Hematopoietic multipotent progenitor cell treated with erythropoietin and hydrocortisone succinate and interleukin-3 and kit ligand, for 15 days (in vitro differentiated cells): Measurements from ENCODE around the gene XPNPEP3.

Experiments used
- DNase-seq: peaks from one replicate; pipeline ENCODE4 v3.0.0-alpha.2; 2015; ENCODE audit warnings: low spot score

The XPNPEP3 gene

DNA sequence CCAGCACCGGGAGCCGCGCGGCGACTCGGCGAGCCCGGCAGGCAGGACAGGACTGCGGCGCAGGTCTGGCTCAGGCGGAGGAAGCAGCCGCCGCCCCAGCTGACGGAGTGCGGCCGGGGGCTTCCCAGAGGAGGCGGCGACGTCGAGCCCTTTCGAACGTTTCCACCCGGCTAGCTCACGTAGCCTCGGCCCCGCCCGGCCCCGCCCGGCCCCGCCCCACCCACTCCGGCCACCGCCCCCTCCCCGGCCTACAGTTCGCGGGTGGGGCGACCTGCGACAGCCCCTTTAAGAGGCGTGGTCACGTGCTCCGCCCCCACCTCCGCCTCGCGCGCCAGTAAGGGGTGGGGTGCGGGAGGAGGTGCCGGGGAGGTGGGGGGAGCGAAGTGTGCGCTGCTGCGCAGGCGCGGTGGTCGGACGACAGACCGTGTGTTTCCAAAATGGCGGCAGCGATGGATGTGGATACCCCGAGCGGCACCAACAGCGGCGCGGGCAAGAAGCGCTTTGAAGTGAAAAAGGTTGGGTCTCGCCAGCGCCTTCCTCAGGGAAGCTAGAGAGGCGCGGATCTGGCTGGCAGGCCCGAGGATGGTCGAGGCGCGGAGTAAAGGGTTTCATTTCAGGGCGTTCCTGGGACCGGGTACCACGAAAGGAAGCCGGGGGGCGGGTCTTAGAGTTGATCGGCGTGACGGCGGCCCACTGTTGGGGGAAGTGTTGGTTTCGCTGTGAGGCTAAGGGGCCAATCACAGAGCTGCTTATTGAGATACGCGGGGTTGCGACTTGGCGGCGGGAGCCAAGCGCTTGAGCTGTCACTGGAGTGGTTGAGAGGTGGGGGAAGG lies 94.2 kb downstream of the XPNPEP3 start, which contains the start of gene RBX1:
TSS of gene RBX1 (plus strand) at position 417 of the 833 bp plus-strand sequence. CDS start at position 438, 21 bp downstream.
- peak; percentile 99 for DNase-seq

DNA sequence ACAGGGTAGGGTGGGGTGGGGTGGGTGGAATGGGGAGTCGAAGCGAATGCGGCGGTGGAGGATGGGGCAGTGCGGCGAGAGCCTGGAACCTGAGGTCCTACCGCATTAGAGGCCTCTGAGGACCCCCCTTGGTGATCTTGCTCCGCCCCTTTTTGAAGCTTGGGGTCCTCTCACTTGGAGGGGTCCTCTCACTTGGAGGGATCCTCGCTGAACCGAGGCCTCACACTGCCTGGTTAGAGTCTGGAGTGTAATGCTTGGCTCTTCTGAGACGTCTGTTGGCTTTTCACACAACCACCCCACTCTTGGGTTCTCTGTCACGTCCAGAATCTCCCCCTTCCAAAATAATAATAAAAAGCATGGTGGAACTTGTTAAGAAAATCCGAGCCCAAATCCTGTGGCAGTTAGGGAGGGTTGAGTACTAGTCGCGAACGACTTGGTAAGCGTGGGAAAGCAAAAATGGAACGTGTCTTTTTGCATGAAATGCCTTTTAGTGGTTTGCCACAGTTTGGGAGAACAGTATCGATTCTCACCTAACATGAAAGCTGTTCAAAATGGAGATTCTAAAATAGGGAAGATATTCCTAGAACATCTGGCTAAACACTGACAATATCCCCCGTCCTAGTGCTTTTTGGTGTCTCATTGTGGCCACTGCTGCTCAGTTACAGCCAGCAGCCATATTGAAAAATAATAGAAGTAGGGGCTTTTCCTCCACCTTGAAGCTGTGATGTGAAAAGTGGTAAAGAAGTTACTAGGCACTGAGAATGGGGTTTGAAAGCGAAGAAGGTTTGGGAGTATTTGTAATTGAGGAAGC lies 95.1 kb downstream of the XPNPEP3 start:
- DNase-seq: peak; percentile 67

DNA sequence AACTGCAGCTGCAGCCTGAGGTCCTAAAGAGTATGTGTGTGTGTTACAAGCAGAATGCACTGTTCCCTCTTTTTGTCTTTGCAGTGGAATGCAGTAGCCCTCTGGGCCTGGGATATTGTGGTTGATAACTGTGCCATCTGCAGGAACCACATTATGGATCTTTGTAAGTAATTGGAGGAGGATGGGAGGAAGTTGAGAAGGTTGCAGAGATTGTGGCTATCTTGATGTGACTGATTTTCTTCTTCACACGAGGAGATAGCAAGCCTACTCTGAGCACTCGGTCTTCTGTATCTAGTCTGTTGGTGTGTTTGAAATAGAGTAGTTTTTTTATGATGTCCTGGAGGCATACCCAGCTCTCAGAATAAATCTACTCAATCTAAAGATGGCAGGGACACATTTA lies 96.5 kb downstream of the XPNPEP3 start:
- DNase-seq: peak; percentile 50

DNA sequence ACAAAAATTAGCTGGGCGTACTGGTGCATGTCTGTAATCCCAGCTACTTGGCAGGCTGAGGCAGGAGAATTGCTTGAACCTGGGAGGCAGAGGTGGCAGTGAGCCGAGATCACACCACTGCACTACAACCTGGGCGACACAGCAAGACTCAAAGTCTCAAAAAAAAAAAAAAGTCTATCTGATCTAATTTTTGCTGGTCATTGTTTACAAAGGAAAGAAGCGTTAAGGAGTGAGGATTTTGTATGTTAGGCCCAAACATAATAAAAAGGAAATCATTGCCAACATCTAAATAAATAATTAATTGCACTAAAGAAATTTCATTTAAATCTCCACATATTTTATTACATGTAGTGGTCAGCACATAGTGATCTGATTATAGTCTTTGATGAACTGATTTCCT lies 97.2 kb downstream of the XPNPEP3 start:
- DNase-seq: peak; percentile 84

DNA sequence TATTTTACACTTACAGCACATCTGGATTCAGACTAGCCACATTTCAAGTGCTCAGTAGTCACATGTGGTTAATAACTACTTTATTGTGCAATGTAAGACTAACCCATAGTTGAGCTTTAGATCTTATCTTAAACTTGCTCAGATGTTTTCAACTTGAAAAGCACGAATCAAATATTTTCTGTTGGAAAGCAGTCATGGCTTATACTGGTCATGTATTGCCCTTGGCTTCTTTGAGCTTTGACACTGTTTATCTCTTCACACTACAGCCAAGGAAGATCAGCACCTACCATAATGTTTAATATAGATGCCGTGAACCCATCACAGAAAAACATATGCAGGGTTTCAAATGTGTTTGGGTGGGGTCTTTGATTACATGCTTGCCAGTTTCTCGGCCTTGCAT lies 98.6 kb downstream of the XPNPEP3 start:
- peak; percentile 97 for DNase-seq

DNA sequence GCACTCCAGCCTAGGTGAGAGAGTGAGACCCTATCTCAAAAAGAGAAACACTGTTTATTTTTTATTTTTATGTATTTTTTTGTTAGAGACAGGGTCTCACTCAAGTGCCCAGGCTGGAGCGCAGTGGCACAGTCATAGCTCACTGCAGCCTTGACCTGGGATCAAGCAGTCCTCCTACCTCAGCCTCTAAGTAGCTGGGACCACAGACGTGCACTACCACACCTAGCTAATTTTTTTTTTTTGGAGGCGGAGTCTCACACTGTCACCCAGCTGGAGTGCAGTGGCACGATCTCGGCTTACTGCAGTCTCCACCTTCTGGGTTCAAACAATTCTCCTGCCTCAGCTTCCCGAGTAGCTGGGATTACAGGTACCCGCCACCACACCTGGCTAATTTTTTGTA lies 100.7 kb downstream of the XPNPEP3 start:
- DNase-seq: peak; percentile 86

DNA sequence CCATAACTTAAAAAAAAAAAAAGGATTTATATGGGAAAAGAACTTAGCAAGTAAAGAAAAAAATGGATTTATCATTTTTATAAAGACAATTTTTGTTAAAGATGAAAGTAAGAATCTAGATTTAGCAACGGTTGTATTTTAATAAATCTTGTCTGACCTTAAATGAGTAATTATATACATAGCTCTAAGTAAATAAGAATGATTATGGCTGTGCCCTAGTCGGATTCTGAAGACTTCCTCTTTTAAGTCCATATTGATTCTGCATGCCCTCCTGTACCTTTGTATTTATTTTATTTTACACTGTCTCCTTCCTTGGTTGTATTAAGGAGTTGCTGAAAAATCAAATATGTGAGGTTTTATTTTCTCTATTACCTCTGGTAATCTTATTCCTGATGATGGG lies 101.4 kb downstream of the XPNPEP3 start:
- DNase-seq: peak; percentile 29

DNA sequence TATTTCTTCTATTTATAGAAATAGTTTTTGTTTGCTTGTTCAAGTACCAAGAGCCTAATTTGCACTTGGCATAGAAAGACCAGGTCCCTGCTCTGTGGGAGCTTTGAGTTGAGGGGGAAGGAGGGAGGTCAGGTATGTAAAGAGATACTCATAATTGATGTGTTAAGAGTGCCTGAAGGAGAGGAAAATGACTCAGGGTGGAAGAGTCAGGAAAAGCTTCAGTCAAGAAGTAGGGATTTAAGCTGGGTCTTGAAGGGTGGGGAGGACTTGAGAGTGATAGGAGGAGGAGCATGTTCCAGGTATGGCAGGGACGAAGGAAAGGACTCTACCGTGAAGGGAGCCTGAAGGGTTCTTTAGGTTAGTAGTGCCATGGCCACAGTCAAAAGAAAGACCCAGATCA lies 103.2 kb downstream of the XPNPEP3 start:
- peak; percentile 26 for DNase-seq

DNA sequence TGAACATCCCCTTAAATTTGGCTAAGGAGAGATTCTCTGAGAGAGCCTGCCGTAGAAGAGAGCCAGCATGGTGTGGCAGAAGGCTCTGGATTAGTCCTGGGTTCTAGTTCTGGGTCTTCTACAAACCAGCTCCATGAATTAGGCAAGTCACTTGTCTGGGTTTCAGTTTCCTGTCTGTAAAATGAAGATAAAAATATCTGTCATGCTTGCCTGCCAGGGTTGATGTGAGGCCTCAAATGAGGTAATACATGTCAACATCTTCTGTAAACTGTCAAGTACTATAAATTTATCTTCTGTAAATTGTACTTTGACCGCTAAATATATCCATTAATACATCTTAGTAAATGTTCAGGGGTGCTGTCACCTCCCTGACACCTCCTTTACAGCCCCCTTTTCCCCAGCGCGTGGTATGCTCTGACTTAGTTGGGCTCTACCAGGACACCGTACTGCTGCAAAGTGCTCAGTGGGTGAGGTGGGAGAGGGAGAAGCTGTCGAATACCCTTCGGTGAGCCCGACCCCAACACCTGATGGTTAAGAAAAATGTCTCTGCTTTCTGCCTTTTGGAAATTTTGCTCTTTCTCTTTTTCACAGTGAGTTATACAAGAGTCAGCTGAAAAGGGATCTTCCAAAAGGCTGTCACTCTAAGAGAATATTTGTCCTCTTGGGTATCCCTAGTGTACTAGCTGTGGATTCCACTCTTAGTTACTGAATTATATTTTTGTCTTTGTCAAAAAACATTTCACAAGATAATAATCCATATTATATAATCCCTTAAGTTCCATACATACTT lies 109.2 kb downstream of the XPNPEP3 start:
- DNase-seq: peak; percentile 95

DNA sequence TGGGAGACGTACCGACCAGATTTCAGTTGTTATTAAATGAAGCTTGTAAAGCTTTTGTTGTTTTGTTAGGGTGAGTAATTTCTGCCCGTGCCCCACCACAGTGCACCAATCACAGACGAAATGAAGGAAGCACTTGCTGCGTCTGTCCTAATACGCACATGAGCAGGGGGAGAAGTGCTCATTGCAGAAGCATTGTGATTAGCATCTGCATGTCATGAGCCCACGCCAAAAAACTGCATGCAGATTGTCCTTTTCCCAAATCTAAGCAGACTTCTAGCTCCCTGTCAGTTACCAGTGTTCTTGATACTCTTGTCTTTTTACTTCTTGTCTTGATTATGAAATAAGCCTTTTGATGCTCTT lies 109.8 kb downstream of the XPNPEP3 start:
- DNase-seq: peak; percentile 82

DNA sequence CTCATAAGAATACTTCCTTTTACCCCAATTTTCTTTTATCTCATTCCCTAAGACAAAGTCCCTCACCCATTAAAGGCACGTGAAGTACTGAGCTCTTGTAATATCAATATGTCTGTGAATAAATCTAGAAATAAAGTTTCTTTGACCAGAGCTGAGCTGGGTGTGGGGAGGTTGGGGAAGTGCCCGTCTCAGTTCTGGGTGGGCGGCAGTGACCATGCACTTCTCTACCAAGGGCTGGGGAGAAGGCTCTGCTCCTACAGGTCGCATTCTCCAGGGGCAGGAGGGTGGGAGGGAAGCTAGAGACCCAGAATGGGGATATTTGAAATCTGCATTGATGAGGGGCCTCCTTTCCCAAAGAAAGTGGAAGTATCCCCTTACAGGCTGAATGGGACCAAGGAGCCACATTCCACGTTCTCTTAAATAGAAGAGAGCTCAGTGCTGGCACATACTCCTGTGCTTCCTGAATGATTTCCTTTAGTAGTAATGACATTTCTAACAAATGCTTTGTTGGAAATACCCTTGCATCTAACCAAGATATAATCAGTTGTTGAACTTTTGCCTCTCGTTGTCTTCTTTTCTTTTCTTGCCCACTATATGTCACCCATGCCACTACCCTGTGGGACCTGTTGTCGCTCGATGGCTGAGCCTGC lies 110.3 kb downstream of the XPNPEP3 start:
- peak; percentile 60 for DNase-seq

DNA sequence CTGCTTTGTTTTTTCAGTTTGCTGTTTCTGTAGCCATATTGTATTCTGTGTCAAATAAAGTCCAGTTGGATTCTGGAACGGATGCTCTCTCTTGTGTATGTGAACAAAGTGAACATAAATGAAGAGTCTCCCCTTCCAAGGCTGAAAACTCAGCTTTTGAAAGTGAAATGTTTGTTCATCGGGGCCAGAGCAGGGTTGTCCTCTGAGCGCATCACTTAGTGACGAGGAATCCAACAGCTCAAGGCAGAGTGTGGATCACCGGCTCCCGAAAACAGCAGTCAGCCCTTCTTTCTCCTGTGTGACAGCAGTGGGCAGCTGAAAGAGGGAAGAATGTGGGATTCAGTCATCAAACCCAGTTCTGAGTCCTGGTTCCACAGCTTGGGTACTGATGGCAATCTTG lies 115.6 kb downstream of the XPNPEP3 start:
- no peak for DNase-seq

DNA sequence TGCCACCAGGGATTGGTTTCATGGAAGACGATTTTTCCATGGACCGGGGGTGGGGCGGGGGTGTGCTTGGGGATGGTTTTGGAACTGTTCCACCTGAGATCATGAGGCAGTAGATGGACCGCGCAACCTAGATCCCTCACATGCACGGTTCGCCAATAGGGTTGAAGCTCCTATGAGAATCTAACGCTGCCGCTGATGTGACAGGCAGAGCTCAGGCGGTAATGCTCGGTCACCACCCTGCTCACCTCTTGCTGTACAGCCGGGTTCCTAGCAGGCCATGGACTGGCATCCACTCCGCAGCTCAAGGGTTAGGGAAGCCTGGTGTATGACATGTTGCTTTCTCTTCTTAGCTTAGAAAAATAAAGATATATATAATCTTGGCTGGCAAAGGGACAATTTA lies 116.2 kb downstream of the XPNPEP3 start:
- DNase-seq: no peak

DNA sequence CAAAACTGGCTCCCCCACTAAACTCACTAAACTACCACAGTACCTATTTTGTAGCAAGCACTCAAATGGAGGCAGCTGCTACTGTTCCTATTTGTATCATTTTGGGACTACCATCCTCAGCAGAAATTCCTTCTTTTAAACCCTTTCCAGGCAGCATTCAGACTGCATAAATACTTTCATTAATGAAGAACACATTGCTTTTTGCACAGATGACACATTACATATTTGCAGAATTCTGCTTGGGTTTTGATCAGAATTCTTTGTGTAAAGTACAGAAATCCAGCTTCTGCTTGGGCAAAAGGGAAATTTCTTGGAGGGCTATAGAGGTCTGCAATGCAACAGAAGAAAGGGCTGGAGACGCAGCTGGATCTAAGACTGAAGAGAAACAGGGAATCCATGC lies 118.4 kb downstream of the XPNPEP3 start:
- DNase-seq: no peak

DNA sequence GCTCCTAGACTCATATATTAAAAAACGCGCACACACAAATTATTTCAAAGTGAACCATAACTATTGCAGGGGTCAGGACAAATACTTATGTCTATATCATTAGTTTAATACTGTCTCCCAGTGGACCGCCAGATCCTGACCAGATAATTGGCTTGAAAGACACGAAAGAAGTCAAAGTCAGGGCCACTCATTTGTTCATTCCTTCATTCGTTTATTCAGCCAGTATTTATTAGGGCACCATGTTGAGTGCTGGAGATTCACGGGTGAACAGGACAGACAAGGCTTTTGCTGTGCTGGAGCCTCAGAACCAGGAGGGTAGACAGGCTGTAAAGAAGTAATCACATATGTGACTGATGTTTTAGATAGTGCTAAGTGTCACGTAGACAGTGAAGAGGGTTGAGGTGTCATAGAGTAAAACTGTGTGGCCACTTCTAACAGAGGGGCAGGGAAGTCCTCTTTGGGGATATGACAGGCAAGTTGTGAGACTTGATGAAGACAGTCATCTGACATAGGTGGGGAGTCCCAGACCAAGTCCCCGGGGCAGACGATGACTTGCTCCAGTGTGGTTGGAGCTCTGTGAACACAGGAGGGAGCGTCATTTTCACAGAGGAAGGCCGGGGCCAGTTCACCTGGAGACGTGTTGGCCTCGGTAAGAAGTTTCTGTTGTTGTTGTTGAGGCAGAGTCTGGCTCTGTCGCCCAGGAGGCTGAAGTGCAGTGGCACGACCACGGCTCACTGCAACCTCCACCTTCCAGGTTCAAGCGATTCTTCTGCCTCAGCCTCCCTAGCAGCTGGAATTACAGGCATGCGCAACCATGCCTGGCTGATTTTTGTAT lies 120.1 kb downstream of the XPNPEP3 start:
- DNase-seq: no peak

DNA sequence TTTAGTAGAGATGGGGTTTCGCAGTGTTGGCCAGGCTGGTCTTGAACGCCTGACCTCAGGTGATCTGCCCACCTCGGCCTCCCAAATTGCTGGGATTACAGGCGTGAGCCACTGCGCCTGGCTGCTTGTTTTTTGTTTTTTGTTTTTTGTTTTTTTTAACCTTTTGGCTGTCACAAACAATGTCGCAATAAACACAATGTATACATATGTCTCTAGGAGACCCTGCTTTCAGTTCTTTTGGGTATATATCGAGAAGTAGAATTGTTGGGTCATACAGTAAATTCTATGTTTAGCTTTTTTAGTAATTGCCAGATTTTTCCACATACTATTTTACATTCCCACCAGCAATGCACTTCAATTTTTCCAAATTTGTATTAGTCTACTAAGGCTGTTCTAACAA lies 122.2 kb downstream of the XPNPEP3 start:
- DNase-seq: no peak

DNA sequence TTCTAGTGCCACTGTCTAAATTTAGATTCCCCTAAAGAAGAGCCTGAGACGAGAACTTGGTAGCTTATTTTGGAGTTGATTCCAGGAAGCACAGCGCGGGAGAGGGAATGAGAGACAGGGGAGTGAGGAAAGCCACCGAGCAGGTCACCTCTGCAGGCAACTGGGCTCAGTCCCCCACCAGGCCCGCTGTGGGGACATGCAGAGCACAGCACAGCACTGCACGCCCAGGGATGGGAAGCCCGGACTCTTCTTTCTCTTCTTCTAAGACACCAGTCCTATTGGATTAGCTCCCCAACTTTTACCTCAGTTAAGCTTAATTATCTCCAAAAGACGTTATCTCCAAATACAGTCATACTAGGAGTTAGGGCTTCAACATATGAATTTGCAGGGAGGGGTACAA lies 122.9 kb downstream of the XPNPEP3 start:
- no peak for DNase-seq
